ENCODE data around the gene MZF1.

- TF ChIP-seq POLR2A (IDR thresholded peaks at IDR 0.05; ENCODE audit: low read depth, low read length) (no peak), EZH2 (IDR thresholded peaks at IDR 0.05; ENCODE audit: borderline replicate concordance, low read depth, low read length, severe bottlenecking) (no peak), POLR2AphosphoS5 (IDR thresholded peaks at IDR 0.05; ENCODE audit: insufficient read depth, low read depth, low read length) (no peak)
- TF ChIP-seq, protein P1, sequence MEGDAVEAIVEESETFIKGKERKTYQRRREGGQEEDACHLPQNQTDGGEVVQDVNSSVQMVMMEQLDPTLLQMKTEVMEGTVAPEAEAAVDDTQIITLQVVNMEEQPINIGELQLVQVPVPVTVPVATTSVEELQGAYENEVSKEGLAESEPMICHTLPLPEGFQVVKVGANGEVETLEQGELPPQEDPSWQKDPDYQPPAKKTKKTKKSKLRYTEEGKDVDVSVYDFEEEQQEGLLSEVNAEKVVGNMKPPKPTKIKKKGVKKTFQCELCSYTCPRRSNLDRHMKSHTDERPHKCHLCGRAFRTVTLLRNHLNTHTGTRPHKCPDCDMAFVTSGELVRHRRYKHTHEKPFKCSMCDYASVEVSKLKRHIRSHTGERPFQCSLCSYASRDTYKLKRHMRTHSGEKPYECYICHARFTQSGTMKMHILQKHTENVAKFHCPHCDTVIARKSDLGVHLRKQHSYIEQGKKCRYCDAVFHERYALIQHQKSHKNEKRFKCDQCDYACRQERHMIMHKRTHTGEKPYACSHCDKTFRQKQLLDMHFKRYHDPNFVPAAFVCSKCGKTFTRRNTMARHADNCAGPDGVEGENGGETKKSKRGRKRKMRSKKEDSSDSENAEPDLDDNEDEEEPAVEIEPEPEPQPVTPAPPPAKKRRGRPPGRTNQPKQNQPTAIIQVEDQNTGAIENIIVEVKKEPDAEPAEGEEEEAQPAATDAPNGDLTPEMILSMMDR (IDR thresholded peaks at IDR 0.05; ENCODE audit: extremely low read depth in 1 of 2, insufficient read depth in 1 of 2, low read depth in 1 of 2, low read length in 2 of 2): no peak
These were observed 25.5 kb downstream of the MZF1 start for GRCh38 chr19:58547323-58548312.
